Kasumi-1 (cell line): Measurements from ENCODE around the gene C10orf67.
"Not testable (repeated sequence)": the region's sequence is repeated elsewhere in the genome, so short reads cannot be mapped to it uniquely, and the experiment has no call there.

Experiments
- DNase-seq, 2 experiments: peaks; one replicate each; lab custom pipeline; 2025; lab: John Stamatoyannopoulos, UW

Gene C10orf67

GRCh38 chr10:23344241-23344841 is at the start of gene C10orf67:
Gene C10orf67, minus strand, starts transcription at chr10:23344797. Its CDS starts 23 bp downstream, at chr10:23344774.
- DNase-seq = no peak

- no peak for DNase-seq
These were observed 47.2 kb upstream of the C10orf67 start for GRCh38 chr10:23391821-23392220.

- no peak for DNase-seq
These were observed 46.2 kb upstream of the C10orf67 start for GRCh38 chr10:23390809-23391208.

- DNase-seq = not testable (repeated sequence)
These were observed 45.8 kb upstream of the C10orf67 start for GRCh38 chr10:23390408-23390807.

GRCh38 chr10:23387516-23387915 is 42.9 kb upstream of the C10orf67 start:
- DNase-seq = not testable (repeated sequence)

GRCh38 chr10:23386052-23386451 is 41.5 kb upstream of the C10orf67 start:
- no peak for DNase-seq

- no peak for DNase-seq
These were observed 39.8 kb upstream of the C10orf67 start for GRCh38 chr10:23384364-23384763.

- no peak for DNase-seq
These were observed 39.0 kb upstream of the C10orf67 start for GRCh38 chr10:23383637-23384036.

GRCh38 chr10:23381298-23382040 is 36.9 kb upstream of the C10orf67 start:
- DNase-seq = no peak

- DNase-seq = no peak
These were observed 35.1 kb upstream of the C10orf67 start for GRCh38 chr10:23379686-23380085.

GRCh38 chr10:23376229-23376655 is 31.6 kb upstream of the C10orf67 start:
- DNase-seq = no peak

GRCh38 chr10:23375366-23375765 is 30.8 kb upstream of the C10orf67 start:
- no peak for DNase-seq

GRCh38 chr10:23373156-23373555 is 28.6 kb upstream of the C10orf67 start:
- no peak for DNase-seq

- no peak for DNase-seq
These were observed 26.5 kb upstream of the C10orf67 start for GRCh38 chr10:23371073-23371472.

GRCh38 chr10:23370106-23370505 is 25.5 kb upstream of the C10orf67 start:
- no peak for DNase-seq

GRCh38 chr10:23368816-23369640 is 24.4 kb upstream of the C10orf67 start:
- peak; percentile 22 for DNase-seq

- DNase-seq = no peak
These were observed 23.4 kb upstream of the C10orf67 start for GRCh38 chr10:23367896-23368595.

GRCh38 chr10:23365417-23366030 is 20.9 kb upstream of the C10orf67 start:
- DNase-seq = not testable (repeated sequence)

GRCh38 chr10:23364378-23364777 is 19.8 kb upstream of the C10orf67 start:
- no peak for DNase-seq

GRCh38 chr10:23363793-23364135 is 19.2 kb upstream of the C10orf67 start:
- no peak for DNase-seq

GRCh38 chr10:23362879-23363792 is 18.5 kb upstream of the C10orf67 start:
- DNase-seq = no peak
